T1000 (cell line): ENCODE results near the gene FAM72A.
"Not testable (repeated sequence)": the region's sequence is repeated elsewhere in the genome, so short reads cannot be mapped to it uniquely, and the experiment has no call there.

Source experiments
- DNase-seq: peaks from one replicate; lab custom pipeline; 2025; ENCODE audit warnings: mixed read lengths; lab: John Stamatoyannopoulos, UW

Gene FAM72A

DNA sequence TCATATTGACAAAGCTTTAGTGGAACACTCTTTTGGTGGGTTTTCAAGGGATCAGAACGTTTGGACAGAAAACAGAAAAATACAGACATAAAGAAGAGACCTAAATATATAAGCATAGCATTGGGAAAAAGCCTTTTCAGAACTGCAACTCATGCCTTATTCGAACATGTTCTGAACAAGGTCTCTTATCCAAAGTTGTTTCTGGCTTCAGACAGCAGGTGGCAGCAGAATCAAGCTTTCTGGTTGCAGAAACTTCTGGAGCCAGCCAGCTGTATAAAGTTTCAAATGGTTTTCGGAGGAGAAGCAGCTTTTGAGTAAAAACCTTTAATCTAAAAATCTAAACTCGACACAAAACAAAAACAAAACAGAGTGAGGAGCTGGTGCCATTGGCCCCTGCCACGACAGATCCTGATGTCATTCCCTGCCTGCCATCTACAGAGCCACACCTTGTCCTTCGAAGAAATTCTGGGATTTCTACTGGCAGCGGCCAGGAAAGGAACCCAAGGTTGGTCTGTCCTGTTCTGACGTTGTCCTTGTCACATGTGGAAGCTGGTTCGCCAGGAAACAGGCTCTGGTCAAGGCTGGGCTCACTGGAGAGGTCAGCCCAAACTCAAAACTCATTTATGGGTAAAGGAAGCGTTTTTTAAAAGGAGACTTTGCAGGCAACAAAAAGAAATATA, 35.1 kb downstream of the FAM72A start:
- not testable (repeated sequence) for DNase-seq

- no peak for DNase-seq
These were observed 56.8 kb downstream of the FAM72A start for GRCh38 chr1:206145771-206146290.

- no peak for DNase-seq
These were observed 58.0 kb downstream of the FAM72A start for GRCh38 chr1:206144605-206145004.

- DNase-seq, result no peak
These were observed 59.0 kb downstream of the FAM72A start for GRCh38 chr1:206143537-206144172.

DNA sequence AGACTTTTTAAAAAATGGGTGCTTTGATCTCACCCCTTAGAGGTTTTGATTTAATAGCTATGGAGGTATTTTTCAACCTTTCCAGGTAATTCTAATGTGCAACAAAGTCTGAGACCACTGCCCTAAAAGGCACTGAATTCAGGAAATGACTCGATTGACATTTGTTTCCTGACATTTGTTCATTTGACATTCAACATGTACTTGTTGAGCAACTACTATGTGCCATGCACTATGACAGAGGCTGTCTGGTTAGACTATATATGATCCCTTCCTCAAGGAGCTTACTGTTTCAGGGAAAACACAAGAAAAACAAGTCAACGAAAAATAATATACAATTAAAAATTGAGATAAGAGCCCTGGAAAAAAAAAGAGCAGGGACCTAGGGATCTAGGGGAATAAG, 59.9 kb downstream of the FAM72A start:
- no peak for DNase-seq

DNA sequence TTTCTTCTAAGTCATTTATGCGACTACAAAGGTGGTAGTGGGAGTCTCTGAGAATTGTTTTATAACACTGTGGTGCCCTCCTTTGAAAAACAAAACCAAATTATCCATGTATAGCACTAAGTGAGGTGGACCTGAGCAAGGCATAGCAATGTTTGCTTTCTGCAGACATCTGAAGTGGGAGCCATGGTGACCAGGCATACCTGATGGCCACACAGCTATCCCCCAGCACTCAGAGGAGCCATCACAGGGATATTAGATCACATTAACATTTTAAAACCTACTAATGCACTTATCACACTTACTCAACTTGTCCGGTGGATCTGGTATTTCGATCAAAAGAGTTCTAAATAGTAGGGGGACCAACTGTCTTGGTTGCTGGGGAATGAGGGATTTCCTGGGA, 60.6 kb downstream of the FAM72A start:
- DNase-seq, result no peak

- DNase-seq, result no peak
These were observed 66.4 kb downstream of the FAM72A start for GRCh38 chr1:206136241-206136640.
